Heart left ventricle (tissue), 13 donors: ENCODE data around the gene SEC63.

ENCODE experiments used
- CTCF ChIP-seq, 12 donors: fragments of 200-600 bp; sonication (generic) in 4 of 12; IDR thresholded peaks; one replicate each; pipeline versions ENCODE4 v1.5.0 to v1.8.0; 2018 to 2022; ENCODE audit warnings: antibody characterized with exemption in 12 of 12, mild to moderate bottlenecking in 5 of 12
- POLR2A ChIP-seq, 2 donors: fragments of 450-650 bp; IDR thresholded peaks; one replicate each; pipeline ENCODE4 v1.6.1; 2017; ENCODE audit warnings: antibody characterized with exemption in 2 of 2, mild to moderate bottlenecking in 2 of 2, moderate library complexity in 2 of 2
- donor health status: ischemic (EF 13 %, LVEDD 7.1; RV severe dilation, severe dysfunction).
- donor health status: DM: no; HTN: yes; CAD: no.
- donor health status: DM: no; HTN: no; CAD: no.
- donor health status: ischemic (EF 25% LVEDD 6.9; RV normal size, moderate dysfunction).
- donor health status: ischemic (EF 25% LVEDD 5.7; RV mildly dilated, moderate dysfunction).
- donor health status: ischemic (EF 35%, LVEDD 5.7; RV mildly dilated, moderate dysfunction).
- donor health status: nonischemic (EF 11% LVEDD 7.7; RV severe dilation, severe dysfunction).
- donor health status: DM: yes; HTN: yes; CAD: no.
- donor health status: PGD.
- donor health status: ischemic (EF 29% LVEDD 5.4; RV normal size, mild dysfunction).
- donor health status: nonischemic (EF 23%, LVEDD 6.1; RV moderate dilation, normal function).

GRCh38 chr6:107849325-107849724, 108.7 kb downstream of the SEC63 start:
- no peak for TF ChIP-seq CTCF (IDR thresholded peaks at IDR 0.05)
- no peak for TF ChIP-seq POLR2A (IDR thresholded peaks at IDR 0.05)
